HG02623 (cell line): ENCODE measurements around the gene HDAC3.
"Not testable (repeated sequence)": the region's sequence is repeated elsewhere in the genome, so short reads cannot be mapped to it uniquely, and the experiment has no call there.

Experiments
- ATAC-seq: cut with Tn5 transposase; IDR thresholded peaks from one replicate; pipeline ENCODE4 v1.9.1; 2021; ENCODE audit warnings: moderate library complexity; ENCODE audit not compliant: unreplicated experiment

Gene HDAC3

DNA sequence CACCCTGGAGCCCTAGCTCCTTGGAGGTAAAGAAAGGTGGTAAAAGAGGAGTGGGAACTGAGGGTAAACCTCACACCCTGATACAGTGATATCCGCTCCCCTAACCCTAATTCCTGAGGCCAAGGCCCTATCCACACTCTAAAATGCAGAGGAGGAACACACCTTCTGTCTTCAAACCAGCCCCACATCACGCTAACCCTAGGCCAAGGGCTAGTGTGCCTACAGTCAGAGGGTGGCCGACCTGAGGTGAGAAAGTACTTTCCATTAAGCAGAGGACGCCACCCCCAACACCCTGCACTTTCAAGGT, 590 bp downstream of the HDAC3 start:
- no peak for ATAC-seq

DNA sequence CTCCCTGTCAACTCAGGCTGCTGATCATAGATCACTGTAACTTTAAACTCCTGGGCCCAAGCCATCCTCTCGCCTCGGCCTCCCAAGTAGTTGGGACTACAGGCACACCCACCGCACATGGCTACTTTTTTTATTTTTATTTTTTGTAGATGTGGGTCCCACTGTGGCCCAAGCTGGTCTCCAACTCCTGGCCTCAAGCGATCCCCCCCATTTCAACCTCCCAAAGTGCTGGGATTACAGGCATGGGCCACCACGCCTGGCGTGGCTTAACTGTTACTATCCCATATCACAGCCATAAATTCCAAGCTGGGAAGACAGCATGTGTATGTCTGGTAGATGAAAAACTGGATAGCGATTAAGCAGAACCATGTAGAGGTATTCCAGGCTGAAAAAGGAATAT, 1.0 kb downstream of the HDAC3 start:
- no peak for ATAC-seq

DNA sequence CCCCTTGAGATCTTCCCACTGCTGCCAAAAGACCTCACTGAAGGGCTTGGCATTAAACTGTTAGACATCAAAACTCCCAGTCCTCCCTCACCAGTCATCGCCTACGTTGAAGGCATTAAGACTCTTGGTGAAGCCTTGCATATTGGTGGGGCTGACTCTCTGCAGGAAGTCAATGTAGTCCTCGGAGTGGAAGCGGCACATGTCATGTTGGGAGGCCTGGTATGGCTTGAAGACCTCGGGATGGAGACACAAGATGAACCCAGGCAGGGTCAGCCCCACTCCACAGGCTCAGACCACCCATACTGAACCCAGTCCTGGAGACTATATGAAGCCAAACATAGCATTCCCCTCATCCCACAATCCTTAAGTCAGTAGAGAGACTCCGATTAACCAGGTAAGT, 1.9 kb downstream of the HDAC3 start:
- no peak for ATAC-seq

DNA sequence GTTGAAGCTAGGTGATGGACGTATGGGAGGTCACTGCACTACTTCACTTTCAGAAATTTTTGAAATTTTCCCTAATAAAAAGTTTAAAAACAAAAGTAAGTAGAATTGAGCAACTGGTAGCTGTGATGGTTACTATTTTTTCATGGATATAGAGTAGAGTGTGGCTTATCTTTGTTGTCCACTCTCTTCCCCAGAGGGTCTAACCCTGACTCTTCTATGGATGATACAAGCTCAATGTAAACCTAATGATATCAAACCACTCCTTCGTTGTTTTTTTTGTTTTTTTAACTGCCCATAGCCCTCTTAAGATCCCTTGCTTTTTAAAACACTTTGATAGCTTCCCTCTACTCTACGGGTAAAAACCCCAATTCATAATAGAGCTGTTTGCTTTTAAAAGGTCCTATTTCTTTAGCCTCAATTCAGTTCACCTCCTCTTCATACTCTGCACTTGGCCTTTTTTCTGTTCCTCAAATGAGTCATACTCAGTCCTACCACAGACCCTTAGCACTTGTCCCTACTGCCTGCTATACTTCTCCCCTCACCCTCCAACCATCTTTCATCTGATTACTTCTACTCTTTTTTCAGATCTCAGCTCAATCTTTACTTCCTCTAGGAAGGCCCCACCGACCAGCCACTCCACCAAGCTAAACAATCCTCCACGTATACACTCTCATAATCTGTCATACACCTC, 2.6 kb downstream of the HDAC3 start:
- peak; percentile 58 for ATAC-seq

DNA sequence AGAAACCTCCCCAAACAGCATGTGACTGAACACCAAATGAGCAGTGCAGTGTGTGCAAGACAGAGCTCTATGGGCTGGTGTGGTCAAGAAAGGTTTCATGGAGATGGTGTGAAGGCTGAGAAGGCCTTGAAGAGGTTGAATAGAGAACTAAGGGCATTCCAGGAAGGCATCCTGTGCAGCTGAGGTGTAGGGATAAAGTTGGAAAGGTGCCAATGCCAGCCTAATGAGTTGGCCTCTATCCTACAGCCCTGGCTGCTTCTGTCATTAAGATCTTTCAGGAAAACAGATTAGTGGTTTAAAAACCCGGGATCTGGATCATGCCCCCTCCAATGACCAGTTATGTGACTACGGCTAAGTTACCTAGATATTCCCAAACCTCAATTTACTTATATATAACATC, 4.0 kb downstream of the HDAC3 start:
- ATAC-seq, result no peak

DNA sequence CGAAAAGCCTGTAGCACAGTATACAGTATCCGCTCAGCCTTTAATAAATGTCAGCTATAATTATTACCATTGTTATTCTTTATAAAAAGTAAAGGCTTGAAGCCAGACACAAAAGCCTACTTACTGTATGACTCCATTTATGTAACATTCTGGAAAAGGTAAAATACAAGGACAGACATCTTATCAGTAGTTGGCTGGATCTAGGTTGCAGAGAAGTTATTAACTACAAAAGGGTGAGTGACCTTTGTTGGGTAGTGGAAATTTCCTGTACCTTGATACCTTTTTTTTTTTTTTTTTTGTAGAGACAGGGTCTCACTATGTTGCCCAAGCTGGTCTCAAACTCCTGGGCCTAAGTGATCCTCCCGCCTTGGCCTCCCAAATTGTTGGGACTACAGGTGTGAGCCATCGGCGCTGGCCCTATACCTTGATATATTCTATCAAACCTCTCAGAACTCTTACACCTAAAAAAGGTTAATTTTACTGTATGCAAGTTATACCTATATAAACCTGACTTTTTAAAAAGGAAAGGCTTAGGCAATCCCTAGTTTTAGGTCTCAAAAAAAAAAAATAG, 6.0 kb downstream of the HDAC3 start:
- ATAC-seq, result no peak

DNA sequence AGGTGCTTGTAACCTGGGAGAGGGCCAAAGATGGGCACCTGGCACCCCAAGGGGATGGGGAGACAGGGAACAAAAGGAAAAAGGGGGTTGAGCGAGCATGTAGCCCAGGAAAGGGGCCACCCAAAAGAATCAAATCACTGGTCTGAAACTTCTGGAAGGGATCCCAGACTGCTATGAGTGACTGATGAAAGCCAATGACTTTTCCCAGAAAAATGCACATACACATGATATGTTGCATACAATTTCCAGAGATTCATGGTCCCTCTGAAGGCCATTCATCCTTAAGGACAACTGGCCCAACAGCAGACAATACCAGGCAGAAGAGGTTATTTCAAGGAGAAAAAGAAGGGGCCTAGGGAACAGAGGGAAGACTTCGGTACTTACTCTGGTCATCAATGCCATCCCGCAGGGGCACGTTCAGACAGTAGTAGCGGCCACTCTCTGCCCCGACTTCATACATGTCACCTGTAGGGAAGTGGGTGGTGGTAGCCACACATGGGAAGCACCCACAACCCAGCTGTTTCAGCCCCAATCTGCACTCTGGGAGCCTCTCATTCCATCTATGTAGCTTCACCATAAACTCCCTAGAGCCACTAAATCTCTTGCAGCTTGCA, 8.4 kb downstream of the HDAC3 start:
- ATAC-seq, result no peak

DNA sequence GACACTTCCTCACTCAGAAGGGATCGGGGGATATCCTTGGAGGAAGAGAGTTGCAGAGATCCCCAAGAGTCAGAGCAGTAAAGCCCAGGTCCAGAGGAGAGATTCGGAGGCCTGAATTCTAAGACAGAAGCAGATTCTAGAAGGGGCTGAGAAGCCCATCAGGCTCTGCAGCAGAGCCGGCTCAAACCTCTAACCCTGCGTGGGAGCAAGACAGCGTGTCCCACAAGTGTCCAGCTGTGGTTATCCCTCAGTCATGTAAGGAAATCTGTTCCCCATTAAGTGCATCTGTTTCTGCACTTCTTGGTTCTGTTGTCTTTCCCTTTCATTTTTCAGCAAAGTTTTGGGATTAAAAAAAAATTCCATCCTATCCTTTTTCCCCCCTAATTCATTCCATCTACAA, 13.0 kb downstream of the HDAC3 start:
- ATAC-seq, result no peak

DNA sequence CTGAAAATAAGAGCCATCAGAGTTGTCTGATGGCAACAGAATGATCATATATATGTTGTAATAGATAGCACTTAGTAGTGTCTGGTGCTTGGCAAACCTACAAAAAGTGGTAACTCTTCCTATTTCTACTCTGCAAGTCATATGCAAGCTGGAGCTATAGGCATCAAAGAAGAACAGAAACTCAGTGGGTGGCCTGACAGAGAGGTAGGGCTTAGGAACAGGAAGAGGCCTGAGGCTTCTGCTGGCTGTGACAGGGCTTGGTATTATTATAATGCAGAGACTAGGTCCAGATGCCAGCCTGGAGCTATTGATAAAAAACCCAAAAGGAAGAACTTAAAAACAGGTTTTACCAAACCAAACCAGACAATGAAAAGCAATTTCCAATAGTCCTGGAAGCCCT, 13.5 kb downstream of the HDAC3 start:
- peak; percentile 60 for ATAC-seq

DNA sequence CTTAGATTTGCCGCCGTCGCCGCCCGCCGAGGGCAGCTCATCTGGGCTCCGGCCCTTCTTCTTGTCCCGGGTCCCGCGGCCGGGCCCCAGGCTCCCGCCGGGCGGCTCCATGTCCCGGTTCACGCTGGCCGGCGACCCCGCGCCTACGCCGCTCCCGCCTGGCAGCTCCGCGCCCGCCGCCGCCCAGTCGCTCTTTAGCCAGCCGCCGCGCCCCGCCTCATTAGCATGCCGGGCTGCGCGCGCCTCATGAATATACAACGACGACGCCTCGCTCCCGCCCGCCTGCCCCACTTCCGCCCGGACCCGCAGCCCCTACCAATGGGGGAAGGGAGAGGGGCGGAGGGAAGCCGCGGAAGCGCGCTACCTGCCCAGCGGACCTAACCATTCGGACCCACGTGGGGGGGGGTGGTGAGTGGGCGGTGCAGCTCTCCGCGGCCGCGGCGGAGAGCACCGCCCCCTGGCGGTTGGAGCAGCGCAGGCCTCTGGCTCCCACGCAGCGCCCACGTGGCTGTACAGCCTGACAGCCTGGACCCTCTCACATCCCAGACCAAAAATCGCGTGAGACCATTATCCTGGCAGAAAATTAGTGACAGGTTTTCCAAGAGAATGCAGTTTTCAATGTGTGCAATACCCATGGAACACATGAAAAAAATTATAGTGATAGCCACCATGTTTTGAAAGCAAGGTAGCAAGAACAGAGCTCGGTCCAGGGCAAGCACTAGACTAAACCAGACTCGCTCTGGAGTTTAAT, 17.7 kb downstream of the HDAC3 start, which contains the start of gene DIAPH1:
Gene DIAPH1, minus strand, starts transcription at position 197 of the 751 bp plus-strand sequence. Its CDS starts 86 bp downstream, at position 111.
- peak; percentile 70 for ATAC-seq

DNA sequence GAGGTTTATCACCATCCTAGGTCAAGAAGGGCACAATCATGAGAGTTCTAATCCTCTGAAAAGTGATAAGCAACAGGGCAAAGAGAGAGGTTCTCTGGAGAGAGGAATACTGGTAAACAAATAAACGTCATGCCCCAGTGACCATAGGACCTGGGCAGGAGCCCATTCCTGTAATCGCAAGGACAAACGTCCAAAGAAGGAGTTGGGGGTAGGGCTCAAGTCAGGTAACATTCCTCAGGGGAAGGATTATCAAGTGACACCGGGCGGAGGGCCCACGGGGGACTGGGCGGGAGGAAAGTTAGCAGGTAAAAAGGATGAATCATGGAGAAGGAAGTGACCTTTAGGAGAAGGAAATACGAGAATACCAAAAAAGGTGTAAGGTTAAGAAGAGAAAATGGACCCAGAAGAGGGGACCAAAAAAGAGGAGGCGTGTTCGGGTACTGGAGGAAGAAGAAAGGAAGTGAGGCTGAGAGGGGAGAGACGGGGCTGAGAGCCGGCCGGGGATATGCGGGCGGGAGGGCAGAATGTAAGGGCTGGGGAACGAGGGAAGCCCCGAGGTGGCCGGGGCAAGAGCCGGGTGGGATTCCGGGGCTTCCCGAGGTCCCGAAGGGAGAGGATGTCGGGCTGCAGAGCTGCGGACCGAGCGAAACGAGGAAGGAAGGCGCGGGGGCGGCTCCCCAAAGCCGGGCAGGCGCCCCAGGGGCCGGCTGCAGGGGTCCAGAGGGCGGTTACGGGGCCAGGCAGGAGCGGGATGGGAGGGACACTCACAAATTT, 18.4 kb downstream of the HDAC3 start:
- ATAC-seq, result peak; percentile 18

DNA sequence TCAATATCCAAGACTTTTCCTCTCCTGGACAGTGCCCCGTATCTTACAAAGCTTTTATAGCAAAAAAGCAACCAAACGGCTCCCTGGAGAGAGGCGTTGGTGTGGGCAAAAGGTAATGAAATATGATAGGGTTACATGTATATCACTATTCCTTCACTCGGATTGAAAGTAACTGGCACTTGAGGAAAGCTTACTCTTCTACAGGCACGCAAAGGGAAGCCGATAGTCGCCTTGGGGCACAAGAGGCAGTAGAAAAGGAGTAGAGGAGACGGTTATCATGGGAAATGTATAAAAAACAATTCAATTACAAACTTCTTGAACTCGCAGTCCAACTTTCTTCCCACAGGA, 19.0 kb downstream of the HDAC3 start:
- ATAC-seq, result no peak

DNA sequence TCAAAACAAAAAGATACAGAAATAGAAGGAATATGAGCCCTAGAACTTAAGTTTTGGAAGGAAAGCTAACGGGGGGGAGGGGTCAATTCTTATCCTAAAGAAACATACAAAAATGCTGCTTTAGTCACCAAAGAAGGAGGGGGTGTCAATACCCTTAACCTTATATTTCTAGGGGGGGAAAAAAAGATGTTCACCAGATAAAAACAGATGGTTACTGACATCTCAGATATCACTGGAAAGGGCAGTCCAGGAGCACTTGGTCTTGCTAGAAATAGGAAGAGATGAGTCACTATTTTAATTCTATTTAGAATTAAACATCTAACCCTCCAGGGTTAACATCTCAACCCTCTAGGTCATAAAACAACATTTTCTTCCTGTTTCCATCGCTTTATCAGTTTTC, 19.5 kb downstream of the HDAC3 start:
- no peak for ATAC-seq

DNA sequence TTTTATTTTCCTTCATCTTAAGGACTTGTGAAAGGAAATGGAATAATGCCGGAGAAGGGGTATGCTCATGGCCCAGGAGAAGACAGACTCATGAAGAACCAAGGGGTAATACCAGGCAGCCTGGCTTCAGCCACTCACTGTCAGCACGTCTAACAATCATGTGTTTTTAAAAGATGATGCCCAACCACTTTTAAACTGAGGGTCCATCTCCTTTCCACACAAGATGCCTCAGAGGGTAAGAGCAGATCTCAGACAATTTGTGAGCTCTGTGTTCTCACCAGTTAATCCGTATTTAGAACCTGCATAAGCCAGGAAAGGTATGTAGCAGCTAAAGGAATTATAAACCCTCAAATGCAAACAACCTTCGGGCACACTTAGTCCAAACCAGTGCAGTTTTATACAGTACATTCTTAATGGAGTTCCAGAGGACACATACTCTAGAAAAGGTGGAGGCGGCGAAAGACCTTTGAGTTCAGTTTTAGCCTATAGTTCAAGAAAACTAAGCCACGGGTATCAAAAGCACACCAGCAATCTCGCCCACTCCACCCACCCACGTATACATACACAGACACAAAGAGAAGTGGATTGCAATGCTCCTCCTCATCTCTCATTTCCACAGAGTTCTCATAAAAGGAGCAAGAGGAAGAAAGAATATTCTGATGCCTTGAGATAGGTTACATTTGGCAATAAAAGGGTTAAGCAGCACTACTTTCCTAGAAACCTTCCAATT, 20.5 kb downstream of the HDAC3 start:
- no peak for ATAC-seq

DNA sequence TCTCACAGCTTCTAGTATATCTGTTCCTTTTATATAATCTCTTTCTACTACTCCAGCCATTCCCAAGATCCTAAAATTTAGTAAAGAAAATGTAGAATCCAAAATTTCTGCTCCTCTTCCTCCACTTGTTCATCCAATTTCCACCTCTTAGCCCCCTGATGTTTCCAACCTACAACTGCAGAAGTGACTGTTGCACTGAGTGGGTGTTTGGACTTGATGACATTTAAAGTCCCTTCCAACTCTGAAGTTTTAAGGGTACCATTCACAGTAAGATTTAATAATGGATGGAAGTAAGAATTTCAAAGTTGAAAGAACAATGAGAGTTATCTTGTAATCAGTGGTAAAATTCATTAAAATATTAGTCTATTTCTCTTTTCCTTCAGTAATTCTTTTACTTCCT, 23.3 kb downstream of the HDAC3 start:
- no peak for ATAC-seq

DNA sequence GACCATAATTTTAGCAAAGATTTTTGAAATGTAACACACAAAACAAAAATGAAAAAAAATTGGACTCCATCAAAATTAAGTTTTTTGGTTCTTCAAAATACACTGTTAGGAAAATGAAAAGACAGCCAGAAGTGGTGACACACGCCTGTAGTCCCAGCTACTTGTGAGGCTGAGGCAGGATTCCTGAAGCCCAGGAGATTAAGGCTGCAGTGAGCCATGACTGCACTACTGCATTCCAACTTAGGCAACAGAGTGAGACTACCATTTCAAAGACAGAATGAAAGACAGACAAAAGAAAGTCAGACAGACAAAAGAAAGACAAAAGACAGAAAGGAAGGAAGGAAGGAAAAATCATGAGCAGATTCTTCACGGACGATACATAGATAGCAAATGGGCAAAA, 25.4 kb downstream of the HDAC3 start:
- no peak for ATAC-seq

DNA sequence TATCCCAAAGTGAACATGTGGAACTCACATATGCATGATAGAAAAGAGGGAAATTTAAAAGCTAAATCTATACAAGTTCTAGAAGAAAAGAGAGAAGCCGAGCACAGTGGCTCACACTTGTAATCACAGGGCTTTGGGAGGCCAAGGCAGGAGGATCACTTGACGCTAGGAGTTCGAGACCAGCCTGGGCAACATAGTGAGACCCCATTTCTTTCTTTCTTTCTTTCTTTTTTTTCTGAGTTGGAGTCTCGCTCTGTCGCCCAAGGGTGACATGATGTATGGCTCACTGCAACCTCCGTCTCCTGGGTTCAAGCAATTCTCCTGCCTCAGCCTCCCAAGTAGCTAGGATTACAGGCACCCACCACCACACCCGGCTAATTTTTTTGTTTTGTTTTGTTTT, 26.7 kb downstream of the HDAC3 start:
- ATAC-seq, result not testable (repeated sequence)

DNA sequence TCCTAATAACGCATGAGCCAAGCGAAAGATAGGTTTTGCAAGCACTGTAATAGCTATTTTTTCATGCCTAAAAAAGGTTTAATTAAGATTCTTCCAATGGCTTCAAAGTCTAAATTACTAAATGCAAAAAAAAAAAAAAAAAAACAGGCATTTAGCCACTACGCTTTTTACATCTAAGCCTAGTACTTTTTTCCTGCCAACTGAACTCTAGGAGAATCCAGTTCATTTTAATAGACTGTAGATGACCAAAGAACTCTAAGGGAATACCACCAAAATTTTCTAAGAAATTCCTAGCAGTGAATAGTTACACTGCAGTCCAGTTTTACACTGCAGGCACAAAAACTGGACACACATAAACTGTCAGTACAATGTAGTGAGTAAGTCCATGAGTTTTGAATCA, 27.6 kb downstream of the HDAC3 start:
- no peak for ATAC-seq

DNA sequence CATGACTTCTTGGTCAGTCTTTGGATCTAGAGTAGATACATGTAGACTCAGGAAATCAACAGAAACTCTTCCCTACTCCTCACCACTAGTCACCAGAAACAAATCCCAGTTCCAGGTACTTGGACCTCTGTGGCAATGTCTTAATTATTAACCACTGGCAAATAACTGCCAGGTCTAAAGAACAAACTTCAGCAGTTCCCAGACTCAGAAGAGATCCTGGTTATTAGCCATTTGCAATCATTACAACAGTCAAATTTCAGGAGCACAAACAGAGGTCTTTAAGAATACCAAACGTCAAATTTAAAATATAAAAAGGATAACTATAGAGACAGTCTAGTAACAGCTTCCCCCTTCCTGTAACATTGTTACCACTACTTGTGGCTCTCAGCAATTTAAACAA, 28.1 kb downstream of the HDAC3 start:
- ATAC-seq, result no peak

DNA sequence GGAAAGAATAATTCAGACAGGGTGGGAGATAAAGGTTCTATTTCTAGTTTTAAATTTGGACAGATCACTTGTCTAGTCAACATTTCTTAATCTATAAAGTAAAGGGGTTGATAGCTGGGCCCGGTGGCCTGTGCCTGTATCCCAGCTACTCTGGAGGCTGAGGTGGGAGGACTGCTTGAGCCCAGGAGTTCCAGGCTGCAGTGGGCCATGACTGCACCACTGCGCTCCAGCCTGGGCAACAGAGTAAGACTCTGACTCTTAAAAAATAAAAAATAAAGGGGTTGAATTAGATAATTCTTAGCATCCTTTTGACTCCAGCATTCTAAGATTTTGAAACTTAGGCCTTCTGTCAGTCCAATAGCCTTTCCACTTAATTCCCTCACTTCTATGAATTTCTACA, 28.6 kb downstream of the HDAC3 start:
- ATAC-seq, result no peak
